Endodermal cell (in vitro differentiated cells): ENCODE data around the gene ZNF787. TPM values are rescaled to one million over a fixed set of nuclear protein-coding genes. Genes with fewer than 3 reads are reported as not detected.

Experiments
- DNase-seq: peaks from one replicate; pipeline ENCODE4 v3.0.0-alpha.2; 2017
- H3K27ac ChIP-seq: 2 replicates; pipeline ENCODE4 v1.5.1; 2013; ENCODE audit warnings: mild to moderate bottlenecking, low read depth, low read length, moderate library complexity
- H3K27me3 ChIP-seq: 2 replicates; pipeline ENCODE4 v1.6.1; 2013; ENCODE audit warnings: mild to moderate bottlenecking, low read length, moderate library complexity; ENCODE audit not compliant: insufficient read depth, control insufficient read depth, poor library complexity, severe bottlenecking
- H3K36me3 ChIP-seq: 2 replicates; pipeline ENCODE4 v1.7.0; 2013; ENCODE audit warnings: mild to moderate bottlenecking, low read length, moderate library complexity; ENCODE audit not compliant: control insufficient read depth, insufficient read depth
- H3K4me1 ChIP-seq: one replicate; pipeline ENCODE4 v1.7.0; 2013; ENCODE audit warnings: low read length; ENCODE audit not compliant: control insufficient read depth, insufficient read depth
- H3K4me3 ChIP-seq: 2 replicates; pipeline ENCODE4 v1.5.1; 2013; ENCODE audit warnings: mild to moderate bottlenecking, low read length, moderate library complexity
- H3K9ac ChIP-seq: 2 replicates; pipeline ENCODE4 v1.6.1; 2013; ENCODE audit warnings: mild to moderate bottlenecking, low read length, moderate library complexity; ENCODE audit not compliant: poor library complexity, severe bottlenecking; ENCODE audit errors: extremely low read depth
- H3K9me3 ChIP-seq: 2 replicates; pipeline ENCODE4 v1.6.1; 2013; ENCODE audit warnings: mild to moderate bottlenecking, low read length, moderate library complexity; ENCODE audit not compliant: control insufficient read depth
- H3K27ac Mint-ChIP-seq: 2 replicates; pipeline ENCODE4 v1.8.0; 2020; ENCODE audit warnings: mixed read lengths
- H3K27me3 Mint-ChIP-seq: 2 replicates; pipeline ENCODE4 v1.8.0; 2021; ENCODE audit warnings: mild to moderate bottlenecking, mixed read lengths; ENCODE audit not compliant: insufficient read depth
- H3K36me3 Mint-ChIP-seq: 2 replicates; pipeline ENCODE4 v1.8.0; 2020; ENCODE audit warnings: low read depth, mixed read lengths
- H3K4me1 Mint-ChIP-seq: 2 replicates; pipeline ENCODE4 v1.8.0; 2020; ENCODE audit warnings: mixed read lengths
- H3K4me3 Mint-ChIP-seq: 2 replicates; pipeline ENCODE4 v1.8.0; 2020; ENCODE audit warnings: mild to moderate bottlenecking, moderate library complexity, mixed read lengths
- H3K9me3 Mint-ChIP-seq: 2 replicates; pipeline ENCODE4 v1.8.0; 2020; ENCODE audit warnings: mild to moderate bottlenecking, mixed read lengths
- CTCF ChIP-seq: fragments of 200-600 bp; sonication (generic); conservative IDR thresholded peaks from 2 replicates; pipeline ENCODE4 v1.5.0; 2021; ENCODE audit warnings: antibody characterized with exemption, mild to moderate bottlenecking
- WGBS, 2 experiments: methylation state at CpG; one replicate each; pipeline versions ENCODE4 v1.1.5 to v1.1.7; 2013; ENCODE audit warnings: missing lambda C conversion rate in 2 of 2, mixed read lengths in 1 of 2; ENCODE audit not compliant: insufficient coverage in 1 of 2, insufficient read length in 1 of 2; 5-methylcytosine and 5-hydroxymethylcytosine counted together
- total RNA-seq, 2 donors: library from RNA; stranded (reverse); fragmentation: NEBNext Ultra II Directional in 1 of 2; extraction: Animal tissue kit (Norgen Biotek cat#: 25700) in 1 of 2; gene quantifications; 2 replicates in 1 of 2; 3 replicates in 1 of 2; pipeline ENCODE4 v1.2.1, GENCODE V29; 2021

The ZNF787 gene
- total RNA-seq, 2 donors from 2014 or later = 42.1 to 43.7 TPM

DNA sequence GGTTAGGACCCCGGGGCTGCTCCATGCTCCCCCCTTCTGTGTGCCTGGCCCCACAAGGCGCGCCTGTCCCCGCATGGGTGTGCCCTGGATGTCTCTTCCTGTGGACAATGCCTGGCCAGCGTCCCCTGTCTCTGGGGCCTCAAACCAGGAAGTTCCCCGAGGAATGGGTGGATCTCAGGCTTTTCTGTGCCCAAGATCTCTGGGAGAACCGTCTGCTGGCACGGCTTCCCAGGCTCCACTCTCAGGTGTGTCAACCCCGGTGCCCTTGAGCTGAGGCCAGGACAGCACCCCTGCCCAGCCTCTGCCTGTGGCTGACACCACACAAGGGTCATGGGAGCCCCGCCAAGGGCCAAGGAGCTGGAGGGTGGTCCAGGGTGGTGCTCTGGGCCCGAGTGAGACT is 35.7 kb upstream of the ZNF787 start:
- H3K27me3 ChIP-seq = no peaks in the 10 kb centered on the region
- no peak overlapping the region for H3K27ac ChIP-seq
- H3K9ac ChIP-seq = no peak overlapping the region
- 90 to 95% methylated on average over 9 to 11 of the region's 11 CpGs for WGBS, 2 experiments
- H3K4me3 ChIP-seq = no peak overlapping the region
- H3K27me3 Mint-ChIP-seq = no peaks in the 10 kb centered on the region
- H3K36me3 ChIP-seq = peaks cover 30% of the 10 kb centered on the region
- TF ChIP-seq CTCF = no peak
- H3K36me3 Mint-ChIP-seq = peaks cover 40% of the 10 kb centered on the region
- H3K9me3 ChIP-seq = no peaks in the 10 kb centered on the region
- H3K27ac Mint-ChIP-seq = no peak overlapping the region
- no peak overlapping the region for H3K4me3 Mint-ChIP-seq
- no peaks in the 10 kb centered on the region for H3K9me3 Mint-ChIP-seq
- DNase-seq = no peak
- peaks cover 16% of the 10 kb centered on the region for H3K4me1 Mint-ChIP-seq
- no peaks in the 10 kb centered on the region for H3K4me1 ChIP-seq

DNA sequence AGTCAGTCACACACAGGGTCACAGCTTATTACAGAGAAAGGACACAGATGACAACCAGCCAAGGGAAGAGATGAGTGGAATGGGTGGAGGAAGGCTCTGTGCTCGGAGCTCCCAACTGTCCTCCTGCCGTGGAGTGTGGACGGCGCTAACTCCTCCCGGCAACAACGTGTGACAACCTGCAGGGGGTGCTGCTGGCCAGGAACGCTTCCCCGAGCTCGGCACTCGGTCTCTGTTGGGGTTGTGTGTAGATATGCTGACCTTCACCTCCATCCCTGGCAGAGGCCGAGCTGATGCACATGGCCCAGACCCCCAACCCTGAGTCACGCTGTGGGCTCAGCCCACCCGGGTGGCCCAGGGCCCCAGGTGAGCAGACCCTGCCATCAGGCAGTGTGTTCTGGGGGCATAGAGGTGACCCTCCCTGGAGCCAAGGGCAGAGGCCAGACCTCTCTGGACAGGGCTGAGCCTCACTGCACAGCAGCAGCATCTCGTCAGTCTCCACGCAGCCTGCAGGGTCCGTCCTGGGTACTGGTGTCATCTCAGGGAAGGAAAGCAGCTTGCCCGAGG is 34.1 kb upstream of the ZNF787 start:
- Mint-ChIP-seq H3K36me3 (peaks cover 44% of the 10 kb centered on the region), H3K9me3 (no peaks in the 10 kb centered on the region), H3K4me1 (peaks cover 16% of the 10 kb centered on the region), H3K27me3 (no peaks in the 10 kb centered on the region), H3K4me3 (no peak overlapping the region), H3K27ac (no peak overlapping the region)
- Histone ChIP-seq H3K27me3 (no peaks in the 10 kb centered on the region), H3K4me1 (no peaks in the 10 kb centered on the region), H3K4me3 (no peak overlapping the region), H3K9ac (no peak overlapping the region), H3K36me3 (peaks cover 27% of the 10 kb centered on the region), H3K9me3 (no peaks in the 10 kb centered on the region), H3K27ac (no peak overlapping the region)
- WGBS, 2 experiments = 77 to 85% methylated on average over 9 to 17 of the region's 17 CpGs
- peak; percentile 89 for DNase-seq
- TF ChIP-seq CTCF = peak; percentile 81

DNA sequence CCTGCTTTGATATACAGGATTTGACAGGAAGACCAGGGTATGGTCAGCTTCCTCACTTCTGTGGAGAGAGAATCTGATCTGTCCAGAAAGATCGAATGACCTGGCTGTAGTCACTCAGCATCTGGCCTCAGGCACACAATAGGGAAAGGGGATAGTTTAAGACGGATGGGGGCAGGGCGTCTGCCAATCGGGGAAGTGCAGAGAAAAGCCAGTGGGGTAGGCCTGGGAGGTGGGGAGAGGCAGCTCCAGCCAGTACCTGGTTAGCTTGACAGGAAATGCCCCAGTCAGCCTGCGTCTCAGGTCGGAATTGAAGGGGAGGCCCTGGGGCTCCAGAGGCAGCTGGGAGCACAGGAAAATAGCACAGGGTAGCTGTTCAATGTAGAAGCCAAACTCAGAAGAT is 32.4 kb upstream of the ZNF787 start:
- WGBS, 2 experiments = 19 to 42% methylated on average over 6 of the region's 6 CpGs
- Histone ChIP-seq H3K9me3 (no peaks in the 10 kb centered on the region), H3K9ac (no peak overlapping the region), H3K36me3 (peaks cover 28% of the 10 kb centered on the region), H3K4me3 (no peak overlapping the region), H3K4me1 (no peaks in the 10 kb centered on the region), H3K27me3 (no peaks in the 10 kb centered on the region), H3K27ac (peak overlapping the region; percentile 5)
- no peak overlapping the region for H3K4me3 Mint-ChIP-seq
- no peaks in the 10 kb centered on the region for H3K9me3 Mint-ChIP-seq
- no peaks in the 10 kb centered on the region for H3K27me3 Mint-ChIP-seq
- H3K4me1 Mint-ChIP-seq = peaks cover 16% of the 10 kb centered on the region
- H3K27ac Mint-ChIP-seq = peak overlapping the region; percentile 60
- H3K36me3 Mint-ChIP-seq = peaks cover 48% of the 10 kb centered on the region
- TF ChIP-seq CTCF = no peak
- peak; percentile 88 for DNase-seq
